H1 (cell line): ENCODE data around the gene PLA2R1. TPM values are rescaled to one million over a fixed set of nuclear protein-coding genes. Genes with fewer than 3 reads are reported as not detected.

Experiments
- RAD21 ChIP-seq, 2 experiments: IDR thresholded peaks in 1 of 2; conservative IDR thresholded peaks in 1 of 2; 2 replicates each; pipeline ENCODE4 v1.6.1; 2011; ENCODE audit warnings: low read depth in 2 of 2, low read length in 2 of 2, improper control_type of control experiment in 1 of 2, inconsistent platforms in 1 of 2, mild to moderate bottlenecking in 1 of 2, moderate library complexity in 1 of 2
- polyA plus RNA-seq, 7 experiments: library from polyadenylated mRNA; depleted of rRNA in 3 of 7; stranded (reverse) in 5 of 7; unstranded in 2 of 7; fragments of >200 nt in 5 of 7; fragments of 200-250 nt in 2 of 7; gene quantifications; 1 replicate in 5 of 7; 2 replicates in 1 of 7; 4 replicates in 1 of 7; pipeline versions ENCODE4 v1.2.1 to v1.2.3, GENCODE V29; 2011 to 2013; ENCODE audit warnings: missing spikeins in 2 of 7, mixed read lengths in 2 of 7
- total RNA-seq: library from RNA; stranded (reverse); fragmentation: NEBNext Ultra II Directional; extraction: Animal tissue kit (Norgen Biotek cat#: 25700); gene quantifications from 2 replicates; pipeline ENCODE4 v1.2.1, GENCODE V29; 2021
- TF ChIP-seq, protein P1 (sequence below): fragments of 300-600 bp; sonication (generic); IDR thresholded peaks from 2 replicates; pipeline ENCODE4 v1.7.1; 2012; ENCODE audit warnings: low read length, moderate library complexity, mild to moderate bottlenecking, inconsistent platforms; ENCODE audit not compliant: insufficient replicate concordance

Gene PLA2R1
- total and polyA plus RNA-seq, 2 of the 8 experiments (the other 6 are each of a cell fraction or from before 2014, with no cell fraction given), result 0.65 to 1.5 TPM

DNA sequence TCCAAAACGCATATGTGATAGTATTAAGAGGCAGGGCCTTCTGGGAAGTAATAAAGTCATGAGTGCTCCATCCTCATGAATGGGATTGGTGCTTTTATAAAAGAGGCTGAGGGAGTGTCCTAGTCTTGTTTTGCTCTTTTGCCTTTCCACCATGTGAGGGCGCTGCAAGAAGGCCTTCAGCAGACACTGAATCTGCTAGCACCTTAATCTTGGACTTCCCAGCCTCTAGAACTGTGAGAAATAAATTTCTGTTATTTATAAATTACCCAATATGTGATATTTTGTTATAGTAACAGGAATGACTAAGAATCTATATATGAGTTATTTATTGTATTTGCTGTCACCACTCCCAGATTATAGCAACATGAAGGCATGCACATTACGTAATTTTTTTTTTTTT is 63.5 kb downstream of the PLA2R1 start (continued):
- TF ChIP-seq, protein P1, sequence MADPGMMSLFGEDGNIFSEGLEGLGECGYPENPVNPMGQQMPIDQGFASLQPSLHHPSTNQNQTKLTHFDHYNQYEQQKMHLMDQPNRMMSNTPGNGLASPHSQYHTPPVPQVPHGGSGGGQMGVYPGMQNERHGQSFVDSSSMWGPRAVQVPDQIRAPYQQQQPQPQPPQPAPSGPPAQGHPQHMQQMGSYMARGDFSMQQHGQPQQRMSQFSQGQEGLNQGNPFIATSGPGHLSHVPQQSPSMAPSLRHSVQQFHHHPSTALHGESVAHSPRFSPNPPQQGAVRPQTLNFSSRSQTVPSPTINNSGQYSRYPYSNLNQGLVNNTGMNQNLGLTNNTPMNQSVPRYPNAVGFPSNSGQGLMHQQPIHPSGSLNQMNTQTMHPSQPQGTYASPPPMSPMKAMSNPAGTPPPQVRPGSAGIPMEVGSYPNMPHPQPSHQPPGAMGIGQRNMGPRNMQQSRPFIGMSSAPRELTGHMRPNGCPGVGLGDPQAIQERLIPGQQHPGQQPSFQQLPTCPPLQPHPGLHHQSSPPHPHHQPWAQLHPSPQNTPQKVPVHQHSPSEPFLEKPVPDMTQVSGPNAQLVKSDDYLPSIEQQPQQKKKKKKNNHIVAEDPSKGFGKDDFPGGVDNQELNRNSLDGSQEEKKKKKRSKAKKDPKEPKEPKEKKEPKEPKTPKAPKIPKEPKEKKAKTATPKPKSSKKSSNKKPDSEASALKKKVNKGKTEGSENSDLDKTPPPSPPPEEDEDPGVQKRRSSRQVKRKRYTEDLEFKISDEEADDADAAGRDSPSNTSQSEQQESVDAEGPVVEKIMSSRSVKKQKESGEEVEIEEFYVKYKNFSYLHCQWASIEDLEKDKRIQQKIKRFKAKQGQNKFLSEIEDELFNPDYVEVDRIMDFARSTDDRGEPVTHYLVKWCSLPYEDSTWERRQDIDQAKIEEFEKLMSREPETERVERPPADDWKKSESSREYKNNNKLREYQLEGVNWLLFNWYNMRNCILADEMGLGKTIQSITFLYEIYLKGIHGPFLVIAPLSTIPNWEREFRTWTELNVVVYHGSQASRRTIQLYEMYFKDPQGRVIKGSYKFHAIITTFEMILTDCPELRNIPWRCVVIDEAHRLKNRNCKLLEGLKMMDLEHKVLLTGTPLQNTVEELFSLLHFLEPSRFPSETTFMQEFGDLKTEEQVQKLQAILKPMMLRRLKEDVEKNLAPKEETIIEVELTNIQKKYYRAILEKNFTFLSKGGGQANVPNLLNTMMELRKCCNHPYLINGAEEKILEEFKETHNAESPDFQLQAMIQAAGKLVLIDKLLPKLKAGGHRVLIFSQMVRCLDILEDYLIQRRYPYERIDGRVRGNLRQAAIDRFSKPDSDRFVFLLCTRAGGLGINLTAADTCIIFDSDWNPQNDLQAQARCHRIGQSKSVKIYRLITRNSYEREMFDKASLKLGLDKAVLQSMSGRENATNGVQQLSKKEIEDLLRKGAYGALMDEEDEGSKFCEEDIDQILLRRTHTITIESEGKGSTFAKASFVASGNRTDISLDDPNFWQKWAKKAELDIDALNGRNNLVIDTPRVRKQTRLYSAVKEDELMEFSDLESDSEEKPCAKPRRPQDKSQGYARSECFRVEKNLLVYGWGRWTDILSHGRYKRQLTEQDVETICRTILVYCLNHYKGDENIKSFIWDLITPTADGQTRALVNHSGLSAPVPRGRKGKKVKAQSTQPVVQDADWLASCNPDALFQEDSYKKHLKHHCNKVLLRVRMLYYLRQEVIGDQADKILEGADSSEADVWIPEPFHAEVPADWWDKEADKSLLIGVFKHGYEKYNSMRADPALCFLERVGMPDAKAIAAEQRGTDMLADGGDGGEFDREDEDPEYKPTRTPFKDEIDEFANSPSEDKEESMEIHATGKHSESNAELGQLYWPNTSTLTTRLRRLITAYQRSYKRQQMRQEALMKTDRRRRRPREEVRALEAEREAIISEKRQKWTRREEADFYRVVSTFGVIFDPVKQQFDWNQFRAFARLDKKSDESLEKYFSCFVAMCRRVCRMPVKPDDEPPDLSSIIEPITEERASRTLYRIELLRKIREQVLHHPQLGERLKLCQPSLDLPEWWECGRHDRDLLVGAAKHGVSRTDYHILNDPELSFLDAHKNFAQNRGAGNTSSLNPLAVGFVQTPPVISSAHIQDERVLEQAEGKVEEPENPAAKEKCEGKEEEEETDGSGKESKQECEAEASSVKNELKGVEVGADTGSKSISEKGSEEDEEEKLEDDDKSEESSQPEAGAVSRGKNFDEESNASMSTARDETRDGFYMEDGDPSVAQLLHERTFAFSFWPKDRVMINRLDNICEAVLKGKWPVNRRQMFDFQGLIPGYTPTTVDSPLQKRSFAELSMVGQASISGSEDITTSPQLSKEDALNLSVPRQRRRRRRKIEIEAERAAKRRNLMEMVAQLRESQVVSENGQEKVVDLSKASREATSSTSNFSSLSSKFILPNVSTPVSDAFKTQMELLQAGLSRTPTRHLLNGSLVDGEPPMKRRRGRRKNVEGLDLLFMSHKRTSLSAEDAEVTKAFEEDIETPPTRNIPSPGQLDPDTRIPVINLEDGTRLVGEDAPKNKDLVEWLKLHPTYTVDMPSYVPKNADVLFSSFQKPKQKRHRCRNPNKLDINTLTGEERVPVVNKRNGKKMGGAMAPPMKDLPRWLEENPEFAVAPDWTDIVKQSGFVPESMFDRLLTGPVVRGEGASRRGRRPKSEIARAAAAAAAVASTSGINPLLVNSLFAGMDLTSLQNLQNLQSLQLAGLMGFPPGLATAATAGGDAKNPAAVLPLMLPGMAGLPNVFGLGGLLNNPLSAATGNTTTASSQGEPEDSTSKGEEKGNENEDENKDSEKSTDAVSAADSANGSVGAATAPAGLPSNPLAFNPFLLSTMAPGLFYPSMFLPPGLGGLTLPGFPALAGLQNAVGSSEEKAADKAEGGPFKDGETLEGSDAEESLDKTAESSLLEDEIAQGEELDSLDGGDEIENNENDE, result no peak
- peak; percentile 46 to 47 for TF ChIP-seq RAD21 (IDR thresholded peaks at IDR 0.05 in 1 of 2, conservative IDR thresholded peaks at IDR 0.05 in 1 of 2; ENCODE audit: low read depth in 2 of 2, low read length in 2 of 2)
